COLO668 (cell line): ENCODE data around the gene MAD1L1.
"Not testable (repeated sequence)": the region's sequence is repeated elsewhere in the genome, so short reads cannot be mapped to it uniquely, and the experiment has no call there.

Experiments
- DNase-seq: peaks from one replicate; lab custom pipeline; 2025; ENCODE audit not compliant: unreplicated experiment; lab: John Stamatoyannopoulos, UW

The MAD1L1 gene

DNA sequence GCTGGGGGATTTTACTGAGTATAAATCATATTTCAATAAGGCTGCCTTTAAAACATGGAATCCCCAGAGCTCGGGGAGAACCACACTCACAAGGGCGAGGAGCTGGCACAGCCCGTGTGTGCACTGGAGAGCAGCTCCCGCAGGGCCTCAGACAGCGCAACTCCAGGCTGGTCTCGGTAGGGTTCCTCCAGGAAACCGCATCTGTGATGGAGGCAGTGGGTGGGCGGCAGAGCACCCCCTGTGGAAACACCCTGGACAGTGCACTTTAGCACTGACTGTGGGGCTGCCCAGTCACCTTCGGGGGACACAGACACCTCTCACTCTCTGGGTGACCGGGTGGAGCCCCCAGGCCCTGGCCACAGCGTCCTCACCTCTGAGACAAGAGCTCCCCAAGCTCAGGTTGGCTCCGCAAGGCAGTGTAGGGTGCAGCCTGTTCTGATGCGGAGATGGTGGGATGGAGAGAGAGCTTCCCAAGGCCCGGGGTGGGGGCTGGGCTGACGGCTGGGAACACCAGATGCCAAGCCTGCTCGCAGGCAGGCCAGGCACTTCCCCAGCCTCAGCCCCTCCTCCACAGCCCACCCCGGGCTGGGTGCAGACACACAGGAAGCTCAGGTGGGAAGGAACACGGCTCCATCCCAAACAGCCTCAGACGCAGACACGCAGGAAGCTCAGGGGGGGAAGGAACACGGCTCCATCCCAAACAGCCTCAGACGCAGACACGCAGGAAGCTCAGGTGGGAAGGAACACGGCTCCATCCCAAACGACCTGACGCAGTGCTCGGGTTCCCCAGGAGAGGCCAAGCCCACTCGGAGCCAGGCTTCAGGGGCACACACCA lies 224.4 kb downstream of the MAD1L1 start:
- no peak for DNase-seq

DNA sequence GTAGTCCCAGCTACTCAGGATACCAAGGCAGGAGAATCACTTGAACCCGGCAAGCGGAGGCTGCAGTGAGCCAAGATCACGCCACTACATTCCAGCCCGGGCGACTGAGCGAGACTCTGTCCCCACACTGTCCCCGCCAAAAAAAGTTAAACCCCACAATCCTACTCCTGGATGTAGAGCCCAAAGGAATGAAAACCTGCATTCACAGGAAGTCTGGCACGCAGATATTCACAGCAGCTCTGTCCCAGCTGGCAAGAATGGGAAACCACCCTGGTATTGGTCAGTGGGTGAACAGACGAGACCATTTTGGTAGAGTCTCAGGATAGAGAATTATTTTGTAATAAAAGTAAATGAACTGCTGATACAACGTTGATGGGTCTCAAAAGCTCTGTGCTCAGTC lies 225.2 kb downstream of the MAD1L1 start:
- DNase-seq, result no peak

DNA sequence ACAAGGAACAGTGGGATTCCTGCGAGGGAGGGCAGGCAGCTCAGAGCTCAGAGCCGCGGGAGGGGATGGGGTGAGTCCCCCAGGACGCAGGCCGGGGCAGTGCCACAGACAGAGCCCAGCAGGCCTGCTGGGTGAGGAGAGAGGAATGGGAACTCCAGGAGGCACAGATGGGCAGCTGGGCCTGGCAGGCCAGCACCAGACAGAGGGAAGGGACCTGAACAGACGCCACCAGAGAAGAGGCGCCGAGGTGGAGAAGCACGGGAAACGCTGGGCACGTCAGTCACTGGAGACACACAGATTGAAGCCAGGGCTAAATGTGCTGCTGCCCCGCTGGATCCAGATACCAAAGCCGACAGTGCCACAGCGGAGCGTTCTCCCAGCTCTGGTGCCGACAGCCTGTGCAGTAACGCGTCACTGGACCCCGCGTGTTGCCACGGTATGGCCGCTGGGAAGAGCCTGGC lies 225.8 kb downstream of the MAD1L1 start:
- no peak for DNase-seq

DNA sequence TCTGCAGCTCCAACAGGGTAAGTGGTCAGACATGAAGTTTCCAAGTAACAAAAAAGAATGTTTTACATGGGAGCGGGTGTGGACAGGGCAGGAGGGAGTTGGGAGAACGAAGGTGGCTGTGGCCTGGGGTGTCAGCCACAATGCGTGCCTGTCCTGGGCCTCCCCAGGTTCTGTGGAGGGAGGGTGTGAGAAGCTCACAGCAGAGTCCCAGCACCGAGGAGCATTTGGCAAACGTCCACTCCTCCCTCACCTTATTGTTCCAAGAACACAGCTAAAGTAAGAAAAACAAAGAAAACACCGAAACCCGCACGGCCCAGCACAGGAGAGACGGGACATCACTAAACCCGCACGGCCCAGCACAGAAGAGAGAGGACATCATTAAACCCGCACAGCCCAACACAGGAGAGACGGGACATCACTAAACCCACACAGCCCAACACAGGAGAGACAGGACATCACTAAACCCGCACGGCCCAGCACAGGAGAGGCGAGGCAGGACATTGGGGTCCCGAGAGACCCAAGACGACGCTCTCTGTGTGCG lies 226.4 kb downstream of the MAD1L1 start:
- no peak for DNase-seq

DNA sequence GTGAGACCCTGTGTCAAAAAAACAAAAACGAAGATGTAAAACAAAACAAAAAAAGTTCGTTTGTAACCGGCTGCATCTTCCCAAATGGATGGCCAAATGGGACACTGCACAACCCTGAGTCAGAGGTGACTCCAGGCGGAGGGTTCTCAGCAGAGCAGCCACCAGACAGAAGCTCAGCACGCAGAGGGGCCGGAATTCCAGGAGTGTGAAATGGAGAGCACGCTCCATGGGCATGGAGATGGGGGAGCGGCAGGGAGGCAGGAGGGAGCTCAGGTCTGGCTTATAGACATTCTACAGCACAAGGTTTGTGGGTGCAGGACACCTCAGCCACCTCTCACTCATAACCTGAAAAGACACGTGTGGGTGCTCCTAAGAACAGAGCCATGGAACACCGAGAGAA lies 227.0 kb downstream of the MAD1L1 start:
- no peak for DNase-seq

DNA sequence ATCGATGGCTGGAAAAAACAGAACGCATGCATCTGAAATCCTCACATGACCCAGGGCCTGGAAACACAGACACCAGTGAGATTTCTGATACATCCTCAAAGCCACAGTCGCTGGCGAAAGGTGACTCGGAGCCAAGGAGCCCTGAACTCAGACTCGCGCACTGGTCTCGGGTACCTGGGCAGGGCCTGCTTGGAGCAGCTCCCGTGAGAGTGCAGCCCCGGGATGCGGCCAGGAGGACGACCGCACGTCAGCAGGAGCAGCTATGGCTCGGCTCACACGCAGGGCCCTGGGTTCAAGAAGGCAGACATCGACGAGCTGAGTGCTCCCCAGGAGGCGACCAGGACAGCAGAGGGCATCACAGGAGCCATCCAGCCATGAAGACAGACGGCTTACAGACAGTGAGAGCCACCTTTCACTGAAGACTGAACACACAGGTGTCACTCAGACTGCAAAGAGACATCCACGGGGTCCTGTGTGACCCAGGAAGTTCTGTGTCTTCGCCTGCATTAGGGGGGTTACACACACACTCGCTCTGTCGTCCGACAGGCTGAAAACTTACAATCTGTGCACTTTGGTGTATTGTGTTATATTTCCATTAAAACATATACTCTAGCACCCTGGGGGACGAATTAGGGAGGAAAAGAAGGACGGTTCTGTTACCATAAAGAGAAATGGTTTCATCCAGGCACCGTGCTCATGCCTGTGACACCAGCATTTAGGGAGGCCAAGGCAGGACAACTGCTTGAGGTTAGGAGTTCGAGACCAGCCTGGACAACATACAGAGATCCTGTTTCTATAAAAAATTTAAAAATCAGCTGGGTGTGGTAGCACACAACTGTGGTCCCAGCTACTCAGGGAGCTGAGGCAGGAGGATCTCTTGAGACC lies 227.7 kb downstream of the MAD1L1 start:
- no peak for DNase-seq

DNA sequence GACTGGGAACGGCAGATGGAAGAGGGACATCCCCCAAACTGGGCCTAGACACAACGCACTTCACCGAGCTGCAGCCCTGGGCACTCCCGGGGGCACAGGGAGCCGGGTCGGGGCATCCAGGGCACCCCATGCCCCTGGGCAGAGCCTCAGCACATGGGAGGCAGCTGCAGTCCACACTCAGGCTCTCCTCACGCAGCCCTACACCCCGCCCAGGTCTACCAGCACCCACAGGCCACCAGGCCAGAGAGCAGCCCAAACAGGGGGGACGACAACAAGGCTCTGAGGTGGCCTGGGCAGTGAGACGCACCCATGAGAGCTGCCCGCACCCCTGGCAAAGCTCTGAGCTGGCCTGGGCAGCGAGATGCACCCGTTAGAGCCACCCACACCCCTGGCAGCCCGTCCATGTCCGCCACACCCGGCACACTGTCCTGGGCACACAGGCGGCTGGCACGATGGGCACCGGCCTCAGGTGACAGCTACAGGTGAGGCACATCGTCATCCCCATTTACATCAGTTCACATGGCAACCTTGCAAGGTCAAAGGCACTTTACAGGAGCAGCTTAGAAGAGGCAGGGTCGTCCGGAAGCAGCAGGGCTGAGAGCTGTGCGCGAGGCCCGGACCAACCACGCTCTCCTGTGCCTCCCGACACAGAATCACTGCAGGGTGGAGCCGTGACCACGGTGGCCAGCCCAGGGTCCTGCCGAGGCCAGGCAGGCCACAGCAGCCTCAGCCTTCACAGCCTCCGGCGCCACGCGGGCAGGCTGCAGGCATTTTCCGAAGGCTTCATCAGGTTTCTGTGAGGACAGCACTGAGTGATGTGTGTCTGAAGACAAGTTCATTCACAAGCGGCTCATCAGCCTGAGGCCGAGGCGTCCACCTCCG lies 228.6 kb downstream of the MAD1L1 start:
- DNase-seq, result no peak

DNA sequence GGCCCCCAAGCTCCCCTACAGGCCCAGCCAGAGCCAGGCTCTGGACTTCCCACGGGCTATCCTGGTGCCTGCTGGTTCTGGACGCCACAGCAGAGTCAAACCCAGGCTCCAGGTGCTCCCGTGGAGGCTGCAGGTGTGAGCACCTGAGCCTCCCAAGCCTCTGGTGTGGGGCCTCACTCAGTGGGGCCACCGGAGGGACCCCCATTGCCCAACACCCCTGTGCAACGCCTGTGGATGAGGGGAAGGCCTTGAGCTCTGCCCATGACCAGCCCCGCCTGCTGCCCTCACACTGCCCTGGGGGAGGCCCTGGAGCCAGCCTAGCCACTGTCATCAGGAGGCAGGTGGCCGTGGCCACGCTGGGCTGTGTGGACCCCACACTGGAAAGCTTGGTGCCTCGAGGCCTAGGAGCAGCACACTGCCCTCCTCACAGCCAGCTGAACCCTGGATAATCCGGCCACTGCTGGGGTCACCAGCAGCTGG lies 229.3 kb downstream of the MAD1L1 start:
- no peak for DNase-seq

DNA sequence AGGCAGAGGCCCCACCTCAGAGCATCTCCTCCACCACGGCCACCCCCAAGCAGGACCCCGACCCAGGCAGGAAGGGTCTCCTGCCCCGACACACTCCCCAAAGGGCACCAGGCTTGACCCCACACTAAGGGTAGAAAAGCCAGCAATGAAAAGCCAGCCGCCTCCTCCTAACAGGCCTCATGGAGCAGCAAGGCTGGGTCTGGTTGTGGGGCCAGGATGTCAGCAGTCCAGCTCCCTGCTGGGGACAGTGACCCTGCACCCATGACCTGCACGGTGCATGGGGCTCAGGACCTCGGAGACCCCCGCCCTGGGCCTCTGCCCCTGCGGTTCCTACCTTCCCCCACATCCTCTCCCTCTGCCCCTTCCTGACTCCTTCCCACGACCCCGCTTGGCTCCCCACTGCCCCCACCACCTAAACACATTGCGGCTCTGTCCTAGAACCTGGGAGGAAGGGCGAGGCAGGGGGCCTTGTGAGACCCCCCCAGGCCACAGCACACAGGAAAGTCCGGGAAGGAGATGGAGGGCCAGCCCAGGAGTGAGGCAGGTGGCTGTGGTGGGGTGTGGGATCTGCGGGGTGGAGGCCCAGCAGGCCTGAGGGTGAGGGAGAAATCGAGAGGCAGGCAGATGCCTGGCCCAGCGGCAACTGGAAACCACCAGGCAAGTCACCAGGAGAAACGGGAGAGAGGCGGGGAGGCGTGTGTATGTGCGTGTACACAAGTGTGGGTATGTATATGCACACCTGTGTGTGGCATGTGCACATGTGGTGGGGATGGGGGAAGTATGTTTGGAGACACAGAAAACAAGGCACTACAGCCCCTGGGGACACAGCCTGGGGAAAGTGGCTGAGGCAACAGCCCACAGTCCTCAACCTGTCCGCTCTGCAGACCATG lies 229.9 kb downstream of the MAD1L1 start:
- no peak for DNase-seq

DNA sequence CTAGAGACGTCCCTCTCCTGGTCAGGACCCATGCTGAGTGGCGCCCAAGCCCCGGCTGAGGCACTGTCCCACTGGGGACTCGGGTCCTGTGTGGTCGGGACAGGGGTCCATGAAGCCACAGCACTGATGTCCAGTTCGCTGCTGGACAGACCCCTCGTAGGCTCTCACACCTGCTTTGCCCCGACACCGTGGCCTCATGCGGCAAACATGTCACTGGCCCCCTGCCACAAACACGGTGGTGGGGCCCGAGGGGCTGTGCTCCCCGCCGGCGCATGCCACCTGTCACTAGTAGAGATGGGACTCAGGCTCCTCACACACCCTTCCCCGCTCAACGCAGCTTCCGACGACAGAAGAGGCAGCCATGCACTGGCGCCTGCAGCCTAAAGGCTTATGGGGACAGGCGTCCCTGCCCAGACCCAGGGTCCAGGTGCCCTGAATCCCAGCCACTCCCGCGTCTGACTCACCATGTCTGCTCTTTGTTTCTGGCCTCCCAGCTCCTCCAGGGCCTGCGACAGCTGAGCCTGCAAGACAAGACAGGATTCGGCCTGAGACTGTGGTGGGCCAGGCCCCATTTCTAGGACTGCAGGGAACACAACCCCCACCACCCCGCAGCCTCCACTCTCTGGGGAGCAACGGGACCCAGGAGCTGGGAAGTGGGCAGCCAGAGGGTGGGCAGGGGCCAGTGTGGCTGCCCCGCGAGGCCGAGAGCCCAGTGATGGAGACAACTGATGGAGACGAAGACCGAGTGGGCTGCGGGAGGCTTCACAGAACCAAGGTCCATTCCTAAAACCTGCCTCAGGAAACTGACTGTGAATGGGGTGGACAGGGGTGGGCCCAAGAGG lies 230.9 kb downstream of the MAD1L1 start:
- no peak for DNase-seq

DNA sequence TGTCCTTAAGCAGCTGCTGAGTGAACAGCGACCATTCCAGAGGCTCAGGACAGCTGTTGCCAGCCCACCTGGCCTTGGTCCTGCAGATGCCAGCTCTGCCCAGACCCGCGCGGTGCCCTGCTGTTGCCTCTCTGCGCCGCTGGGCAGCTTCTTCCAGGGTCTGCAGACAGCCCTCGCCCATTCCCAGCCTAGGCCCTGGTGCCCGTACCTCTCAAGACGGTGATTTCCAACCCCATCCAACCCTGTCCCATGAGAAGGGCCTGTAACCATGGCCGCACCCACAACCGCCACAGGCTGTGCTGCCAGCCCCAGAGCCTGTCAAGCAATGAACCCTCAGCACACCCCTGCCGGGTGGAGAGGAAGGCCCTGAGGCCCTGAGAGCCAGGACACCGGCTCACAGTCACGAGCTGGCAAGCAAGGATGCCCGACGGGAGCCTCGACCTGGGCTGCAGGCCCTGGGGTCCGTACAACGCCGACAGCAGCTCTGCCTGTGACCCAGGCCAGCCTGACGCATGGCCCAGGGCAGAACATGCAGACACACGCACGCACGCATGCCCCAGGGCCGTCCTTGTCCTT lies 231.9 kb downstream of the MAD1L1 start:
- DNase-seq, result no peak

DNA sequence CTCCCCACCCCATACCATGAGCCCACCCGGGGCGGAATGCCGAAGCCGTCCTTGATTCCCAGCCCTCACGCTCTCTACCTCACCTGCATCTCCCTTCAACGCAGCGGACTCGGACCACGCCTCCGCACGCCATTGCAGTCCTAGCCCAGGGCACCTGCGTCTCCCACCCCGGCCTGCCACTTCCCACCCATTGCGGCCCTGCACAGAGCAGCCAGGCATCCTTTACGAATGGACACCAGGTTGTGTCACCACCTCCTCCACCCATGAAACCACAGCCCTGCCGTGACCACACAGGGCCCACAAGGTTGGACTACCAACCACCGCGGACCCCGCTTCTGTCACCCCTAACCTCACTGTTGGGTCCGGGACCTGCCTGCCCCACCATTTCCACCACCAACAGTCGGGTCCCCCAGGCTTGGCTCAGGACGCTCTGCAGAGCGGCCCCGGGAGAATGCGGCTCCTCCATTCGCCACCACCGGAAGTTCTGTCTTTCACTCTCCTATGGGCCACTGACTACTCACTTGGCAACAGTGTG lies 232.5 kb downstream of the MAD1L1 start:
- no peak for DNase-seq

DNA sequence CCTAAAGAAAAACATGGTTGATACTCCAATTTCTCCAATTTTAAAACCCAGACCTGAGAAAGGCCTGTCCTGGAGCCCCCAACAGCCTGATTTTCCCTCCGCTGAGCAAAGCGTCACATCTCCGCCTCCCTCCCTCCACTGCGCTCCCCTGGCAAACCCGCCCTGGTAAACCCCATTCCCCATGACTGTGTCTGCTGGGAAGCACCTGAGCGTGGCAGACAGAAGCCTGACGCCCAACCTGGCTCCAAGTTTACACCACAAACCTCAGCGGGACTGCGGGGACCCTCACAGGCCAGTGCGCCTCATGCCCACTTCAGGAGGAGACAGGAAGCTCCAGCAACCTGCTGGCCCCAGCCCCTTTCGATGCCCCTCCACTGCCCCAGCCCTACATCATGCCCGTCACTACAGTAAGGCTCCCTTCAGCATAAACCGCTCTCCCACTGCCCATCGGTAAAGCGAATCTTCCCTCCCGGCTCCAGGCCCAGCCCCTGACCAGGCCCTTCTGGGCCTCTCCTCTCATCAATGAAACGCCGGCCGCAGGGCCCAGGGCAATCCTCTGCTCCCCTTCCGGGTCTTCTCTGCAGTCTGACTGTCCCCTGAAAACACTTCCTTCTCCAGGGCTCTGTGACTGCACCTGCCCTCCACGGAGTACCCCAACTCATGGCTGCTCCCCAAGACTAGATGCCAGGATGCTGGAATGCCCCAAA lies 233.3 kb downstream of the MAD1L1 start:
- no peak for DNase-seq

DNA sequence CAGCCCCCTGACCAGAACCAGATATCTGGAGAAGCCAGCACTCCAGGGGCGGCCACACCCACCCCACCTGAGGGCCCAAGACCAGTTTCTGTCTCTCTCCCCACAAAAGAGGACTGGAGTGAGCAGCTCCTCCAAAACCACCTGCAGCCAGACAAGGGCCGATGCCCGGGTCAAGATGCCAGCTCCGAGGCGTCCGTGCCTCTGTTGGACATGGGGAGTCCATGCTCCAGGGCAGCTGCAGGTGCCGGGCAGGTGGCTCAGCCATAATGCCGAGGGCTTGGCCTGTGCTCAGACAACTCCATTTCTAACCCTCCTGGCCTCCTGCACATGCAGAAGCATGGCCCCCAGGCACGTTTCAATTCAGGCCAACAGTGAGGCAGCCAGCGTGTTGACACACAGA lies 234.6 kb downstream of the MAD1L1 start:
- no peak for DNase-seq

DNA sequence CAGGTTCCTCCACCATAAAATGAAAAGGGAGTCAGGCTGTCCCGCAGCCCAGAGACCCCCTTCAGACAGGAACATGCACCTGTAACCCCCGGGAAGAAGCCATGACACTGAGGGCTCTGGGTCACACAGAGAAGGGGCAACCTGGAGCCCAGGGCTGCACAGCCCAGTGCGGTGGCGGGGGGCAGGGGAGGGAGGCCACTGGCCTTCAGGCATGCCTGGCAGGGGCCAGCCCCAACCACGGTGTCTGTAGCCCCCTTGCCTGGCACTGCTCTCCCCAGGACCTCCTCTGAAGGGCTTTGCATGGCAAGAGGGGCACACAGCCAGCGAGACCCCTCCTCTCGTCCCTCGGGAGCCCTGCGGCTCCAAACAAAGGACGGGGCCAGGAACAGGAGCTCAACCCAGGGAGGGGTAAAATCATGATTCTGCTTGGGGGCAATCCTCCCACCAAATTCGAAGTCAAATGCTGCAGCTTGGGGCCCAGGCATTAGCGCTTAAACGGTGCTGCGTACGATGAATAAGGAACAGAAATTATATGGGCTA lies 235.1 kb downstream of the MAD1L1 start:
- DNase-seq, result no peak

DNA sequence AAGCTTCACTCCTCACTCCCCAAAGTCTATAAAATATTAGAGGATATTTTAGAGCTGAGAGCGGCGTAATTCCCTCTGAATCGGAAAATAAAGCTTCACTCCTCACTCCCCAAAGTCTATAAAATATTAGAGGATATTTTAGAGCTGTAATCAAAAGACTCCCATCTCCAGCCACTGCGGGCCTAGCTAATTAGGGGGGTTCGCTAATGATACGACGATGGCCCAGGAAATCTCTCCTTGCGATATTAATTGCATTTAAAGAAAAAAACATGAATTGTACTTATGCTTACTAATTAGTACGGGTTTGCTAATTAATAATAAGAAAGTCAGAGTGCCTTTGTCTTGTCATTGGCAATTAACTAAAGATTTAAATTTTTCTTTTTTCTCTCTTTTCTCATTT lies 235.9 kb downstream of the MAD1L1 start:
- no peak for DNase-seq

DNA sequence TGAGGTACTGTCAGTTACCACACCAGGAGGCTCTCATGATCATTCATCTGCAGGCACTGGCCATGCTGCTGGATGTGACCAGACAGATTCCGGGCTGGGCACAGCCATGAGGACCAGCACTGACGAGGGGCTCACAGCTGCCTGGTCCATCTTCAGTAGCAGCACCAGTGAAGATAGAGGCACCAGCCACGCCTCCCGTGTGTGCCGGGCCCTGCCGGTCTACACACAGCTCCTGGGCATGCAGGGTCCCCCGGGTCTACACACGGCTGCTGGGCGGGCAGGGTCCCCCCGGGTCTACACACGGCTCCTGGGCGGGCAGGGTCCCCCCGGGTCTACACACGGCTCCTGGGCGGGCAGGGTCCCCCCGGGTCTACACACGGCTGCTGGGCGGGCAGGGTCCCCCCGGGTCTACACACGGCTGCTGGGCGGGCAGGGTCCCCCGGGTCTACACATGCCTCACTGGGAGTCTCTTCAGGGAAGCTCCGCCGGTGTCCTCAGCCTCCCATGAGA lies 236.8 kb downstream of the MAD1L1 start:
- not testable (repeated sequence) for DNase-seq
